Neural progenitor cell (in vitro differentiated cells): Measurements from ENCODE around the gene MEF2D.

Experiments used
- CTCF ChIP-seq: fragments of 200-600 bp; sonication (generic); IDR thresholded peaks from 2 replicates; pipeline ENCODE4 v1.5.1; 2017; ENCODE audit warnings: antibody characterized with exemption, mild to moderate bottlenecking
- EZH2 ChIP-seq: fragments of 200-600 bp; sonication (generic); IDR thresholded peaks from 2 replicates; pipeline ENCODE4 v1.6.1; 2017; ENCODE audit warnings: antibody characterized with exemption, mild to moderate bottlenecking, moderate library complexity

- TF ChIP-seq EZH2, result no peak
- TF ChIP-seq CTCF, result peak; percentile 79
Observed at GRCh38 chr1:156444407-156445001, 56.1 kb downstream of the MEF2D start.
